A549 (cell line): ENCODE measurements around the gene CAV3. TPM values are rescaled to one million over a fixed set of nuclear protein-coding genes. Genes with fewer than 3 reads are reported as not detected.
A peak's percentile ranks its signal among the peaks of the same experiment; 100 is the strongest.

Source experiments
- ATAC-seq, 2 experiments: fragments of 200-7000 bp in 1 of 2; fragments of >200 bp in 1 of 2; cut with Nextera tagmentation in 1 of 2; cut with Tn5 transposase in 1 of 2; 3 replicates each; pipeline versions ENCODE4 v1.8.0 to v1.9.1; 2018 to 2020; ENCODE audit warnings: mild to moderate bottlenecking in 1 of 2, moderate library complexity in 1 of 2
- CTCF ChIA-PET: fragments of 300-600 bp; sonication (Branson Sonifier 250); formaldehyde crosslinking; extraction: SDS; loops from one replicate; lab custom pipeline; 2021; ENCODE audit warnings: antibody characterized with exemption, inconsistent platforms; lab: Yijun Ruan, JAX
- POLR2A ChIA-PET: fragments of 350-600 bp; formaldehyde crosslinking; extraction: SDS; loops from one replicate; lab custom pipeline; 2021; ENCODE audit warnings: antibody characterized with exemption, inconsistent platforms; lab: Yijun Ruan, JAX
- DNase-seq, 2 experiments: peaks; one replicate each; pipeline versions ENCODE4 v3.0.0 to v3.0.0-alpha.2; 2011 to 2016; ENCODE audit warnings: low read depth in 1 of 2, low spot score in 1 of 2
- FAIRE-seq: peaks from 2 replicates; lab custom pipeline; 2011; peaks lifted over from hg19 to GRCh38; lab: Jason Lieb, UNC
- H3K27ac ChIP-seq, 2 experiments: fragments of >200 bp; sonication (Bioruptor Twin); formaldehyde crosslinking; 3 replicates each; pipeline ENCODE4 v1.5.1; 2016 to 2017
- H3K4me1 ChIP-seq: fragments of >200 bp; sonication (Bioruptor Twin); formaldehyde crosslinking; 3 replicates; pipeline ENCODE4 v1.6.1; 2016
- H3K4me2 ChIP-seq: fragments of >200 bp; sonication (Bioruptor Twin); formaldehyde crosslinking; 3 replicates; pipeline ENCODE4 v1.6.1; 2016
- H3K4me3 ChIP-seq: fragments of >200 bp; sonication (Bioruptor Twin); formaldehyde crosslinking; 3 replicates; pipeline ENCODE4 v1.5.1; 2016
- H3K9me3 ChIP-seq: fragments of >200 bp; sonication (Bioruptor Twin); formaldehyde crosslinking; 3 replicates; pipeline ENCODE4 v1.6.1; 2016
- BHLHE40 ChIP-seq: IDR thresholded peaks from 2 replicates; pipeline ENCODE4 v1.6.1; 2012; ENCODE audit warnings: low read depth, low read length, inconsistent platforms
- CBX2 ChIP-seq: fragments of 200-600 bp; sonication (generic); IDR thresholded peaks from 2 replicates; pipeline ENCODE4 v1.6.1; 2016; ENCODE audit warnings: low read depth, mild to moderate bottlenecking, borderline replicate concordance
- CBX8 ChIP-seq: fragments of 200-600 bp; sonication (generic); IDR thresholded peaks from 2 replicates; pipeline ENCODE4 v1.6.1; 2016
- CHD2 ChIP-seq: fragments of 150-350 bp; IDR thresholded peaks from 2 replicates; pipeline ENCODE4 v1.6.1; 2014; ENCODE audit warnings: low read length; ENCODE audit not compliant: partially characterized antibody
- CTCF ChIP-seq: fragments of >200 bp; sonication (Bioruptor Twin); formaldehyde crosslinking; IDR thresholded peaks from 3 replicates; pipeline ENCODE4 v1.5.1; 2016
- E2F6 ChIP-seq: IDR thresholded peaks from 2 replicates; pipeline ENCODE4 v1.6.1; 2012; ENCODE audit warnings: low read depth, borderline replicate concordance
- EHF ChIP-seq: fragments of 250-450 bp; sonication (Bioruptor Pico); IDR thresholded peaks from 2 replicates; pipeline ENCODE4 v1.5.0; 2020; ENCODE audit warnings: mild to moderate bottlenecking
- EP300 ChIP-seq, 2 experiments: fragments of >200 bp; sonication (Bioruptor Twin); formaldehyde crosslinking; IDR thresholded peaks; 2 replicates in 1 of 2; 3 replicates in 1 of 2; pipeline ENCODE4 v1.6.1; 2016 to 2017
- ESRRA ChIP-seq: fragments of 150-350 bp; IDR thresholded peaks from 2 replicates; pipeline ENCODE4 v1.6.1; 2014; ENCODE audit warnings: mild to moderate bottlenecking, low read length, borderline replicate concordance
- HMGXB4 ChIP-seq: fragments of 250-450 bp; sonication (Bioruptor Pico); IDR thresholded peaks from 2 replicates; pipeline ENCODE4 v1.5.0; 2021; ENCODE audit warnings: mild to moderate bottlenecking, moderate library complexity, borderline replicate concordance
- HOXB5 ChIP-seq: fragments of 250-450 bp; sonication (Bioruptor Pico); IDR thresholded peaks from 2 replicates; pipeline ENCODE4 v1.5.0; 2020; ENCODE audit warnings: mild to moderate bottlenecking, moderate library complexity
- JUNB ChIP-seq: fragments of >200 bp; sonication (Bioruptor Twin); formaldehyde crosslinking; IDR thresholded peaks from 2 replicates; pipeline ENCODE4 v1.6.1; 2016
- MAFK ChIP-seq: fragments of 450-650 bp; IDR thresholded peaks from 2 replicates; pipeline ENCODE4 v1.6.1; 2014; ENCODE audit not compliant: partially characterized antibody
- MAX ChIP-seq: IDR thresholded peaks from 2 replicates; pipeline ENCODE4 v1.6.1; 2012
- MAZ ChIP-seq: fragments of 150-350 bp; IDR thresholded peaks from 2 replicates; pipeline ENCODE4 v1.6.1; 2014; ENCODE audit warnings: antibody characterized with exemption, low read depth, low read length, borderline replicate concordance
- NFE2L2 ChIP-seq: fragments of 150-350 bp; conservative IDR thresholded peaks from 2 replicates; pipeline ENCODE4 v1.6.1; 2014; ENCODE audit warnings: low read length
- NPAS2 ChIP-seq: fragments of 250-450 bp; sonication (Bioruptor Pico); IDR thresholded peaks from 2 replicates; pipeline ENCODE4 v1.8.0; 2022; ENCODE audit warnings: mild to moderate bottlenecking, moderate library complexity, borderline replicate concordance
- PHF8 ChIP-seq: fragments of 200-600 bp; sonication (generic); IDR thresholded peaks from 2 replicates; pipeline ENCODE4 v1.6.1; 2016; ENCODE audit warnings: low read depth, mild to moderate bottlenecking, antibody characterized with exemption, moderate library complexity, borderline replicate concordance
- SMC3 ChIP-seq: fragments of >200 bp; sonication (Bioruptor Twin); formaldehyde crosslinking; IDR thresholded peaks from 3 replicates; pipeline ENCODE4 v1.6.1; 2018; ENCODE audit warnings: inconsistent platforms
- TFCP2L1 ChIP-seq: fragments of 250-450 bp; sonication (Bioruptor Pico); IDR thresholded peaks from 2 replicates; pipeline ENCODE4 v1.5.0; 2021; ENCODE audit warnings: mild to moderate bottlenecking
- TP53 ChIP-seq: fragments of 250-450 bp; sonication (Bioruptor Pico); IDR thresholded peaks from 2 replicates; pipeline ENCODE4 v1.5.0; 2021; ENCODE audit warnings: mild to moderate bottlenecking, moderate library complexity
- ZC3H11A ChIP-seq: fragments of 450-650 bp; IDR thresholded peaks from 2 replicates; pipeline ENCODE4 v1.6.1; 2014; ENCODE audit warnings: antibody characterized with exemption, mild to moderate bottlenecking
- ZFP36 ChIP-seq: fragments of 450-650 bp; IDR thresholded peaks from 2 replicates; pipeline ENCODE4 v1.6.1; 2014; ENCODE audit warnings: borderline replicate concordance; ENCODE audit not compliant: partially characterized antibody
- WGBS: methylation state at CpG from one replicate; pipeline ENCODE4 v1.1.6; 2017; ENCODE audit errors: missing lambda C conversion rate; 5-methylcytosine and 5-hydroxymethylcytosine counted together
- polyA plus RNA-seq, 4 experiments: library from polyadenylated mRNA; depleted of rRNA in 3 of 4; stranded (reverse); fragments of >200 nt; fragmentation: RNase III in 1 of 4; extraction: RNeasy Plus Mini Kit Qiagen cat#74134 plus additional on column Dnase treatment in 1 of 4; gene quantifications; 2 replicates in 3 of 4; 3 replicates in 1 of 4; pipeline ENCODE4 v1.2.3, GENCODE V29; 2011 to 2017
- TF ChIP-seq, protein P1 (sequence below): fragments of 200-600 bp; sonication (generic); IDR thresholded peaks from 2 replicates; pipeline ENCODE4 v1.6.1; 2016; ENCODE audit warnings: antibody characterized with exemption, mild to moderate bottlenecking, moderate library complexity
- TF ChIP-seq, protein P2 (sequence below): fragments of >200 bp; sonication (Bioruptor Twin); formaldehyde crosslinking; IDR thresholded peaks from 3 replicates; pipeline ENCODE4 v1.6.1; 2016
- TF ChIP-seq, protein P3 (sequence below): fragments of 450-650 bp; IDR thresholded peaks from 2 replicates; pipeline ENCODE4 v1.6.1; 2014; ENCODE audit warnings: antibody characterized with exemption

CAV3 gene
- polyA plus RNA-seq, 2 of the 4 experiments (the other 2 are of a cell fraction) = not detected

DNA sequence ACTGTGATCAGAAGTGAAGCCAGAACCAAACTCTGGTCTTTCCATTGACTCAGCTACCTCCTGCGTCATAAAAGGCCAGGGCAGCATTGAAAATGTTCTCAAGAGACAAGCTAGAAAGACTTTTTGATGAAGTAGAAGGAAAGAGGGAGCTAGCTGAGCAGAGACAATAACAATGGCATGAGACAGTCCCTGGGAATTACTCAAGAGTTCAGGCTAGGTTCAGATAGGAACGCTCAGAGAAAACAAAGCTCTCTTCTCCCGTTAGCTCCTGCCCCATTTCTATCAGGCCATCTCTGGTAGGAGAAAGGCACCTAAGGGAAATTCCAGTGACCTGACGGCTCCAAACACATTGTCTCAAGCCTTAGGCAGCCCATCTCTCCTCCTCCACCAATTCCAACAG lies 42.8 kb downstream of the CAV3 start:
- Histone ChIP-seq H3K4me2 (no peak overlapping the region), H3K9me3 (no peaks in the 10 kb centered on the region), H3K4me3 (no peak overlapping the region), H3K27ac (peak overlapping the region in 1 of 2 experiments; percentile 11; a peak in 2 of 6 replicates), H3K4me1 (no peaks in the 10 kb centered on the region)
- ChIA-PET CTCF (interaction anchor here (1.0 kb wide), 1 partner anchor 64 kb away, joined by 4 read pairs; no protein-coding TSS in a partner anchor), POLR2A (interaction anchor here (0.7 kb wide), 1 partner anchor 110 kb away, joined by 4 read pairs; no protein-coding TSS in a partner anchor)
- no peak for FAIRE-seq
- TF ChIP-seq ESRRA = no peak
- TF ChIP-seq NPAS2 (CRISPR knock-in tag) = no peak
- TF ChIP-seq, protein P1, sequence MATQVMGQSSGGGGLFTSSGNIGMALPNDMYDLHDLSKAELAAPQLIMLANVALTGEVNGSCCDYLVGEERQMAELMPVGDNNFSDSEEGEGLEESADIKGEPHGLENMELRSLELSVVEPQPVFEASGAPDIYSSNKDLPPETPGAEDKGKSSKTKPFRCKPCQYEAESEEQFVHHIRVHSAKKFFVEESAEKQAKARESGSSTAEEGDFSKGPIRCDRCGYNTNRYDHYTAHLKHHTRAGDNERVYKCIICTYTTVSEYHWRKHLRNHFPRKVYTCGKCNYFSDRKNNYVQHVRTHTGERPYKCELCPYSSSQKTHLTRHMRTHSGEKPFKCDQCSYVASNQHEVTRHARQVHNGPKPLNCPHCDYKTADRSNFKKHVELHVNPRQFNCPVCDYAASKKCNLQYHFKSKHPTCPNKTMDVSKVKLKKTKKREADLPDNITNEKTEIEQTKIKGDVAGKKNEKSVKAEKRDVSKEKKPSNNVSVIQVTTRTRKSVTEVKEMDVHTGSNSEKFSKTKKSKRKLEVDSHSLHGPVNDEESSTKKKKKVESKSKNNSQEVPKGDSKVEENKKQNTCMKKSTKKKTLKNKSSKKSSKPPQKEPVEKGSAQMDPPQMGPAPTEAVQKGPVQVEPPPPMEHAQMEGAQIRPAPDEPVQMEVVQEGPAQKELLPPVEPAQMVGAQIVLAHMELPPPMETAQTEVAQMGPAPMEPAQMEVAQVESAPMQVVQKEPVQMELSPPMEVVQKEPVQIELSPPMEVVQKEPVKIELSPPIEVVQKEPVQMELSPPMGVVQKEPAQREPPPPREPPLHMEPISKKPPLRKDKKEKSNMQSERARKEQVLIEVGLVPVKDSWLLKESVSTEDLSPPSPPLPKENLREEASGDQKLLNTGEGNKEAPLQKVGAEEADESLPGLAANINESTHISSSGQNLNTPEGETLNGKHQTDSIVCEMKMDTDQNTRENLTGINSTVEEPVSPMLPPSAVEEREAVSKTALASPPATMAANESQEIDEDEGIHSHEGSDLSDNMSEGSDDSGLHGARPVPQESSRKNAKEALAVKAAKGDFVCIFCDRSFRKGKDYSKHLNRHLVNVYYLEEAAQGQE = no peak
- TF ChIP-seq, protein P2, sequence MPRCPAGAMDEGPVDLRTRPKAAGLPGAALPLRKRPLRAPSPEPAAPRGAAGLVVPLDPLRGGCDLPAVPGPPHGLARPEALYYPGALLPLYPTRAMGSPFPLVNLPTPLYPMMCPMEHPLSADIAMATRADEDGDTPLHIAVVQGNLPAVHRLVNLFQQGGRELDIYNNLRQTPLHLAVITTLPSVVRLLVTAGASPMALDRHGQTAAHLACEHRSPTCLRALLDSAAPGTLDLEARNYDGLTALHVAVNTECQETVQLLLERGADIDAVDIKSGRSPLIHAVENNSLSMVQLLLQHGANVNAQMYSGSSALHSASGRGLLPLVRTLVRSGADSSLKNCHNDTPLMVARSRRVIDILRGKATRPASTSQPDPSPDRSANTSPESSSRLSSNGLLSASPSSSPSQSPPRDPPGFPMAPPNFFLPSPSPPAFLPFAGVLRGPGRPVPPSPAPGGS = no peak
- TF ChIP-seq CTCF = no peak
- TF ChIP-seq ZFP36 = no peak
- TF ChIP-seq NFE2L2 = no peak
- TF ChIP-seq ZC3H11A = no peak
- no peak for TF ChIP-seq EP300 (IDR thresholded peaks at IDR 0.05)
- TF ChIP-seq BHLHE40 = no peak
- no peak for TF ChIP-seq CBX2
- no peak for TF ChIP-seq TP53 (CRISPR knock-in tag)
- no peak for TF ChIP-seq MAZ
- TF ChIP-seq, protein P3, sequence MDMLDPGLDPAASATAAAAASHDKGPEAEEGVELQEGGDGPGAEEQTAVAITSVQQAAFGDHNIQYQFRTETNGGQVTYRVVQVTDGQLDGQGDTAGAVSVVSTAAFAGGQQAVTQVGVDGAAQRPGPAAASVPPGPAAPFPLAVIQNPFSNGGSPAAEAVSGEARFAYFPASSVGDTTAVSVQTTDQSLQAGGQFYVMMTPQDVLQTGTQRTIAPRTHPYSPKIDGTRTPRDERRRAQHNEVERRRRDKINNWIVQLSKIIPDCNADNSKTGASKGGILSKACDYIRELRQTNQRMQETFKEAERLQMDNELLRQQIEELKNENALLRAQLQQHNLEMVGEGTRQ = no peak
- no peak for TF ChIP-seq CHD2
- TF ChIP-seq MAFK = no peak
- no peak for TF ChIP-seq CBX8
- TF ChIP-seq TFCP2L1 (CRISPR knock-in tag) = no peak
- no peak for TF ChIP-seq HOXB5
- WGBS = 50% methylated on average over 4 of the region's 4 CpGs
- peak in 1 of 2 experiments; percentile 11 for DNase-seq
- peak in 1 of 2 experiments; percentile 39; a peak in 2 of 6 replicates for ATAC-seq

DNA sequence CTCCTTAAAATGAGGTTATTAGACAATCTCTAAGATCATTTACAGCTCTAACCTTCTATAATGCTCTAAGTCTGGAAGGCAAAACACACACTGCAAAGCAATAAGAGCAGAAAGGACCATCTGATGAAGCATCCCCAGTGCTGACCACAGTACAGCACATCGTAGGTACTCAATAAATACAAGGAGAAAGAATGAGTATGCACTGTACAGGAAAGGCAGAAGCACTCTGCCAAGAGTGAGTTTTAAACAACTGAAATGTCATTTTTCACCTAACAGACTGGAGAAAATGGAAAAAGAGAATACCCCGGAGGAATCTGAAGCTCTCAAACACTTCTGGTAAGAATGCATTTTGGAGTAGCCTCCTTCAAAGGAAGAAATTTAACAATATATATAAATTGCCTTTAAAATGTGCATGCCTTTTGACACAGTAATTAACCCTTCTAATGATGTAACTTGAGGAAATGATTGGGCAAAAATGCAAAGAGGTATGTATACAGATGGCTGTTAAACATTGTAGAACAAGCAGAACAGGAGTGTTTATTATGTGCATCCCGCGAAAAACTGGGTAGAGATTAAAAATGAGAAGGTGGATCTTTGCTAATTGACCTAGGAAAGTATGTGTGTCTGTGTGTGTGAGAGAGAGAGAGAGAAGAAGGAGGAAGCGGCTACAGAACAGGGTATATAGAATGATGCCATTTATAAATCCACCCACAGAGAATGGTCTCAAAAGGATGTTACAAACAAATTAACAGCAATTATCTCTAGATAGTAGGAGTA lies 43.8 kb downstream of the CAV3 start:
- no peak overlapping the region for H3K4me2 ChIP-seq
- ATAC-seq (no peak), DNase-seq (no peak), FAIRE-seq (no peak)
- WGBS = 83% methylated on average over 5 of the region's 5 CpGs
- no peak overlapping the region for H3K27ac ChIP-seq
- H3K4me1 ChIP-seq = no peaks in the 10 kb centered on the region
- POLR2A ChIA-PET = no interaction called here
- CTCF ChIA-PET = interaction anchor here (1.0 to 3.7 kb wide), 2 partner anchors 8 to 65 kb away, joined by 4 to 39 read pairs; partner anchors contain the start of gene OXTR
- H3K9me3 ChIP-seq = no peaks in the 10 kb centered on the region
- H3K4me3 ChIP-seq = no peak overlapping the region
- TF ChIP-seq CBX2 = no peak
- no peak for TF ChIP-seq JUNB
- TF ChIP-seq MAFK = no peak
- TF ChIP-seq EP300 (IDR thresholded peaks at IDR 0.05) = no peak
- TF ChIP-seq MAX = no peak
- TF ChIP-seq PHF8 = no peak
- no peak for TF ChIP-seq MAZ
- no peak for TF ChIP-seq E2F6
- TF ChIP-seq EHF (CRISPR knock-in tag) = no peak
- no peak for TF ChIP-seq HMGXB4
- no peak for TF ChIP-seq SMC3
